ENCODE measurements around the gene SMIM20.

DNA sequence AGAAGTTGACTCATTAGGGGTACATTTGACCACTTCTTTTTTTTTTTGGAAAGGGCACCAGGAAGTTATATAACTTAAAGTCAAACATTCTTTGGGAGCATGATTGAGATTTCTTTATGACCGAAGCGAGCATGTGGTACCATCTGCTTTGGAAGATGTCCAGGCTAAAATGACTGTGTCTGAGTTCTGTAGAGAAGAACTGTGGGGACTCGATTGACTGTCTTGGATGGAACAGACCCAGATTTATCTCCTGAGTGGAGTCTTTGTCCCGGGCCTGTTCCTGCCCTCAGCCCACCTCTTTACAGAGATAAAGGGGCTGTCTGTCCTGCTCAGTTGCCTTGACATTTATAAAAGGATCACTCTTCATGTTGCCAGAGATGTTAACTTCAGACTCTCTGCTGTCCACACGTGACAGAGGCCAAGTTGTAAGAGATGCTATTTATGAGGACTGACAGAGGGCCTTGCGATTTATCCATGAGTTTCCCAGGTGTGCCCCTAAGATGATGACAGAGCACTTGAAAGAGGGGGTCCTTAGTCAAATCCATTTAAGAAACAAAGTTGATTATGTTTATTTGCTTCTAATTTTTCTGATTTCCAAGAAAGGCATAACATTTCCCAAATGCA, 16.8 kb downstream of the SMIM20 start:
- no peak for TF ChIP-seq MYC (IDR thresholded peaks at IDR 0.05; ENCODE audit: low read depth, low read length)
- TF ChIP-seq, protein P1, sequence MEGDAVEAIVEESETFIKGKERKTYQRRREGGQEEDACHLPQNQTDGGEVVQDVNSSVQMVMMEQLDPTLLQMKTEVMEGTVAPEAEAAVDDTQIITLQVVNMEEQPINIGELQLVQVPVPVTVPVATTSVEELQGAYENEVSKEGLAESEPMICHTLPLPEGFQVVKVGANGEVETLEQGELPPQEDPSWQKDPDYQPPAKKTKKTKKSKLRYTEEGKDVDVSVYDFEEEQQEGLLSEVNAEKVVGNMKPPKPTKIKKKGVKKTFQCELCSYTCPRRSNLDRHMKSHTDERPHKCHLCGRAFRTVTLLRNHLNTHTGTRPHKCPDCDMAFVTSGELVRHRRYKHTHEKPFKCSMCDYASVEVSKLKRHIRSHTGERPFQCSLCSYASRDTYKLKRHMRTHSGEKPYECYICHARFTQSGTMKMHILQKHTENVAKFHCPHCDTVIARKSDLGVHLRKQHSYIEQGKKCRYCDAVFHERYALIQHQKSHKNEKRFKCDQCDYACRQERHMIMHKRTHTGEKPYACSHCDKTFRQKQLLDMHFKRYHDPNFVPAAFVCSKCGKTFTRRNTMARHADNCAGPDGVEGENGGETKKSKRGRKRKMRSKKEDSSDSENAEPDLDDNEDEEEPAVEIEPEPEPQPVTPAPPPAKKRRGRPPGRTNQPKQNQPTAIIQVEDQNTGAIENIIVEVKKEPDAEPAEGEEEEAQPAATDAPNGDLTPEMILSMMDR (IDR thresholded peaks at IDR 0.05; ENCODE audit: low read depth, low read length): no peak
